RPMI8226 (cell line): Measurements from ENCODE around the gene WDCP.
A peak's percentile ranks its signal among the peaks of the same experiment; 100 is the strongest.
"Not testable (repeated sequence)": the region's sequence is repeated elsewhere in the genome, so short reads cannot be mapped to it uniquely, and the experiment has no call there.

ENCODE experiments used
- DNase-seq: peaks from one replicate; pipeline ENCODE4 v3.0.0-alpha.2; 2015

The WDCP gene

GRCh38 chr2:24046930-24047702 is at the start of gene WDCP:
TSS of gene WDCP (minus strand) at chr2:24047391. CDS start at chr2:24039494, 7,897 bp downstream.
- peak; percentile 97 for DNase-seq

- not testable (repeated sequence) for DNase-seq
These were observed 48.0 kb upstream of the WDCP start for GRCh38 chr2:24095171-24095677.

GRCh38 chr2:24093270-24093669 is 46.1 kb upstream of the WDCP start:
- DNase-seq, result not testable (repeated sequence)

- DNase-seq, result no peak
These were observed 41.7 kb upstream of the WDCP start for GRCh38 chr2:24088821-24089359.

- DNase-seq, result no peak
These were observed 39.8 kb upstream of the WDCP start for GRCh38 chr2:24087032-24087431.

GRCh38 chr2:24086241-24086640 is 39.0 kb upstream of the WDCP start:
- DNase-seq, result no peak

GRCh38 chr2:24085200-24085489 is 38.0 kb upstream of the WDCP start:
- DNase-seq, result no peak

- peak; percentile 84 for DNase-seq
These were observed 37.4 kb upstream of the WDCP start, which contains the start of gene TP53I3 for GRCh38 chr2:24084386-24085199. TSS of gene TP53I3 (minus strand) at chr2:24084834. CDS start at chr2:24084326, 508 bp downstream.

GRCh38 chr2:24083567-24084385 is 36.6 kb upstream of the WDCP start:
- no peak for DNase-seq

GRCh38 chr2:24082787-24083566 is 35.8 kb upstream of the WDCP start:
- DNase-seq, result no peak

- no peak for DNase-seq
These were observed 33.5 kb upstream of the WDCP start for GRCh38 chr2:24080701-24081100.

- DNase-seq, result no peak
These were observed 30.7 kb upstream of the WDCP start for GRCh38 chr2:24077879-24078278.

GRCh38 chr2:24077535-24077877 is 30.3 kb upstream of the WDCP start:
- no peak for DNase-seq

- peak; percentile 25 for DNase-seq
These were observed 29.8 kb upstream of the WDCP start for GRCh38 chr2:24076849-24077534.

- DNase-seq, result peak; percentile 100
These were observed 29.0 kb upstream of the WDCP start, which contains the start of gene SF3B6 for GRCh38 chr2:24075915-24076848. TSS of gene SF3B6 (minus strand) at chr2:24076326. CDS start at chr2:24076229, 97 bp downstream.

GRCh38 chr2:24075259-24075658 is 28.1 kb upstream of the WDCP start:
- no peak for DNase-seq

GRCh38 chr2:24073816-24074215 is 26.6 kb upstream of the WDCP start:
- no peak for DNase-seq

- no peak for DNase-seq
These were observed 25.1 kb upstream of the WDCP start for GRCh38 chr2:24072259-24072658.

- DNase-seq, result no peak
These were observed 18.1 kb upstream of the WDCP start for GRCh38 chr2:24065341-24065740.
